SK-N-MC (cell line): ENCODE data around the gene SIGLEC11.
"Not testable (repeated sequence)": the region's sequence is repeated elsewhere in the genome, so short reads cannot be mapped to it uniquely, and the experiment has no call there.

Experiments used
- DNase-seq: peaks from one replicate; pipeline ENCODE4 v3.0.0-alpha.2; 2011; ENCODE audit warnings: low read depth, low spot score
- H3K27ac ChIP-seq: fragments of 200-600 bp; sonication (generic); 2 replicates; pipeline ENCODE4 v1.5.1; 2016; ENCODE audit warnings: mixed run types
- H3K36me3 ChIP-seq: fragments of 200-600 bp; sonication (generic); 2 replicates; pipeline ENCODE4 v1.6.1; 2017; ENCODE audit warnings: antibody characterized with exemption, low read length, mixed read lengths; ENCODE audit not compliant: insufficient read depth
- H3K4me3 ChIP-seq: fragments of 200-600 bp; sonication (generic); 2 replicates; pipeline ENCODE4 v1.5.1; 2016
- H3K9ac ChIP-seq: fragments of 200-600 bp; sonication (generic); 2 replicates; pipeline ENCODE4 v1.8.0; 2017; ENCODE audit warnings: mixed run types, mixed read lengths; ENCODE audit not compliant: insufficient read length
- H3K9me3 ChIP-seq: fragments of 200-600 bp; sonication (generic); 2 replicates; pipeline ENCODE4 v1.6.1; 2017; ENCODE audit warnings: low read depth, mild to moderate bottlenecking, antibody characterized with exemption, low read length, moderate library complexity, mixed read lengths
- EZH2 ChIP-seq: fragments of 200-600 bp; sonication (generic); IDR thresholded peaks from one replicate; pipeline ENCODE4 v1.6.1; 2017; ENCODE audit warnings: antibody characterized with exemption
- FOXP2 ChIP-seq: optimal IDR thresholded peaks from 2 replicates; pipeline ENCODE3; 2011; ENCODE audit warnings: mild to moderate bottlenecking, moderate library complexity; ENCODE audit not compliant: insufficient read depth; ENCODE audit errors: extremely low read length, control extremely low read depth
- POLR2AphosphoS5 ChIP-seq: IDR thresholded peaks from 2 replicates; pipeline ENCODE4 v1.6.1; 2012; ENCODE audit warnings: mild to moderate bottlenecking, low read depth, low read length, borderline replicate concordance

SIGLEC11 gene

DNA sequence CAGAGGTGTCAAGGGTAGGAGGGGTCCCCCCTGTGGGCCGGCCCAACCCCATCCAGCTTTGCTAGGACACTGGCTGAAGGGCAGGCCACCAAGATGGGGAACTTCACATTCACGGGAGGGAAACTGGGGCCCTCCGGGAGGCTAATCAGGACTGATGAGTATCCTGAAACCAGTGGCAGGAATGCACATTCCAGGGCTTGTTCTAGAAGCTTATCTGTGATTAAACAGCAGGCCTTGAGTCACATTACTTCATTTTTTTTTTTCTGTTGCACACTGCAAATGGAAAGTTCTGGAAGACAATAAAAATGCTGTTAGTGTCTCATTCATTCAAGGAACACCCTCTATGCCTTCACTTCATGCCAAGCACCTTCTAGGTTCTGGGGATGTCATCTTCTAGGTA lies 15.5 kb upstream of the SIGLEC11 start:
- Histone ChIP-seq H3K36me3 (no peaks in the 10 kb centered on the region), H3K27ac (no peak overlapping the region)
- TF ChIP-seq EZH2 (no peak), FOXP2 (no peak), POLR2AphosphoS5 (no peak)

GRCh38 chr19:49975051-49975450 lies 14.1 kb upstream of the SIGLEC11 start:
- Histone ChIP-seq H3K9me3 (no peaks in the 10 kb centered on the region), H3K36me3 (no peaks in the 10 kb centered on the region), H3K27ac (no peak overlapping the region), H3K4me3 (no peak overlapping the region), H3K9ac (no peak overlapping the region)
- DNase-seq: no peak
- no peak for TF ChIP-seq FOXP2
- no peak for TF ChIP-seq EZH2
- no peak for TF ChIP-seq POLR2AphosphoS5

More for the DNA sequence above, 15.5 kb upstream of the SIGLEC11 start:
- H3K9me3 ChIP-seq: no peaks in the 10 kb centered on the region
- no peak for DNase-seq
- H3K9ac ChIP-seq: no peak overlapping the region
- H3K4me3 ChIP-seq: no peak overlapping the region

DNA sequence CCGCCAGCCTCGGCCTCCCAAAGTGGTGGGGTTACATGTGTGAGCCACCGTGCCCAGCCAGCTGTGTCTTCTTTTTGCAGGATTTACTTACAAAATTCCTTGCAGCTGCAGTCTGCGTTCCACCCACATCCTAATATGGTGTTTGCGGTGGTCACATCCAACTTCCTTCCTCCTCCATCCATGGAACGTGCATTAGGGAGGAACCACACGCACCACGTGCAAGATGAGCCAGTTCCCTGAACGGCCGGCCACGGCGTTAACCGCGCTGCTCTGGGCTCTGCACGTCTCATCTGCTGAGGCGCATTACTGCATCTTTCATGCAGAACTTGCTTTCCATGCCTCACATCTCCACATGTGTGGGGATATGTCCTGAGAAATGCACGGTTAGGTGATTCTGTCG lies 13.0 kb upstream of the SIGLEC11 start:
- TF ChIP-seq EZH2 (no peak), POLR2AphosphoS5 (no peak), FOXP2 (no peak)
- Histone ChIP-seq H3K36me3 (no peaks in the 10 kb centered on the region), H3K4me3 (no peak overlapping the region), H3K27ac (no peak overlapping the region), H3K9me3 (no peaks in the 10 kb centered on the region), H3K9ac (no peak overlapping the region)
- DNase-seq: no peak

GRCh38 chr19:49972841-49973240 lies 11.9 kb upstream of the SIGLEC11 start:
- no peak overlapping the region for H3K4me3 ChIP-seq
- H3K36me3 ChIP-seq: no peaks in the 10 kb centered on the region
- no peak overlapping the region for H3K9ac ChIP-seq
- DNase-seq: no peak
- H3K9me3 ChIP-seq: no peaks in the 10 kb centered on the region
- TF ChIP-seq EZH2: no peak
- no peak for TF ChIP-seq POLR2AphosphoS5
- no peak overlapping the region for H3K27ac ChIP-seq

DNA sequence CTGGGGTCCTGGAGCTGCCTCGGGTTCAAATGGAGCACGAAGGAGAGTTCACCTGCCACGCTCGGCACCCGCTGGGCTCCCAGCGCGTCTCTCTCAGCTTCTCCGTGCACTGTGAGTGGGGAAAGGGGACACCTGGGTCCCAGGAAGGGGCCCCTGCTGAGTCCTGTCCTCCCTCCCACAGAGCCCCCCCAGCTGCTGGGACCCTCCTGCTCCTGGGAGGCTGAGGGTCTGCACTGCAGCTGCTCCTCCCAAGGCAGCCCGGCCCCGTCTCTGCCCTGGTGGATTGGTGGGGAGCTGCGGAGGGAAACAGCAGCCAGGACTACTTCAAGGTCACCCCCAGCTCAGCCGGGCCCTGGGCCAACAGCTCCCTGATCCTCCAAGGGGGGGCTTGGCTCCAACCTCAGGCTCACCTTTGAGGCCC lies 11.0 kb upstream of the SIGLEC11 start:
- Histone ChIP-seq H3K9me3 (no peaks in the 10 kb centered on the region), H3K27ac (no peak overlapping the region)

DNA sequence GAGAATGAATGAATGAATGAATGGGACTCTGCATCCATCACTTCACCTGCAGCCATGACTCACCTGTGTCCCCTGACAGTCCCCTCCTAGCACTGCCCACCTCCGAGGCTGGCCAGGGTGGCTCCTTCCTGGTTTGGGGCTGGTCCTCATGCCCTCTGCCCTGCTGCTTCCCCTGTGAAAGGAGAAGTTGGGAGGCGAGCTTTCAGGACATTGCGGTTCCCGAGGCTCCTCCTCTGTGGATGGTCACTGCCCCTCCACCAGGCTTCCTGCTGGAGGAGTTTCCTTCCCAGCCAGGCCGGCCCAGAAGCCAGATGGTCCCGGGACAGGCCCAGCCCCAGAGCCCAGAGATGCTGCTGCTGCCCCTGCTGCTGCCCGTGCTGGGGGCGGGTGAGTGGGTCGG lies 8.4 kb upstream of the SIGLEC11 start:
- H3K27ac ChIP-seq, DNase-seq, H3K36me3 ChIP-seq, H3K9ac ChIP-seq, H3K9me3 ChIP-seq, H3K4me3 ChIP-seq: not testable (repeated sequence)

More for the DNA sequence above, 11.0 kb upstream of the SIGLEC11 start:
- no peak for DNase-seq
- TF ChIP-seq EZH2 (no peak), FOXP2 (no peak), POLR2AphosphoS5 (no peak)
- no peaks in the 10 kb centered on the region for H3K36me3 ChIP-seq
- no peak overlapping the region for H3K4me3 ChIP-seq
- no peak overlapping the region for H3K9ac ChIP-seq

GRCh38 chr19:49968279-49968922 lies 7.4 kb upstream of the SIGLEC11 start:
- TF ChIP-seq FOXP2 (no peak), EZH2 (no peak), POLR2AphosphoS5 (no peak)
- Histone ChIP-seq H3K9me3 (no peaks in the 10 kb centered on the region), H3K9ac (no peak overlapping the region), H3K36me3 (no peaks in the 10 kb centered on the region), H3K27ac (no peak overlapping the region), H3K4me3 (no peak overlapping the region)
- no peak for DNase-seq

- H3K9ac ChIP-seq, H3K27ac ChIP-seq, DNase-seq, H3K9me3 ChIP-seq, H3K36me3 ChIP-seq, H3K4me3 ChIP-seq: not testable (repeated sequence)
Measured at GRCh38 chr19:49959892-49960291, 1.1 kb downstream of the SIGLEC11 start.

DNA sequence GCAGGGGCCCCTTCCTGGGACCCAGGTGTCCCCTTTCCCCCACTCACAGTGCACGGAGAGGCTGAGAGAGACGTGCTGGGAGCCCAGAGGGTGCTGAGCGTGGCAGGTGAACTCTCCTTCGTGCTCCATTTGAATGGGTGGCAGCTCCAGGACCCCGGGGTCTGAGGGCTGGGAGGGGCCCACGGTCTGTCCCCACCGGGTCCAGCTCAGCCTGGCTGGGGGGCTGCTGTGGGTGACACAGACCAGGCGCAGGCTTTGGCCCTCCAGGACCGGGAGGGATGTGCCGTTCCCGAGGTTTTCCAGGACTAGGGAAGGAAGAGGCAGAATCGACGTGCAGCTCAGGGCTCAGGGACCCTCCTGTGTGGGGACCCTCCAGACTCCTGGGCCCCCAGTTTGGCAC lies 2.4 kb downstream of the SIGLEC11 start:
- not testable (repeated sequence) for H3K9me3 ChIP-seq, H3K9ac ChIP-seq, H3K27ac ChIP-seq, DNase-seq, H3K36me3 ChIP-seq, H3K4me3 ChIP-seq

DNA sequence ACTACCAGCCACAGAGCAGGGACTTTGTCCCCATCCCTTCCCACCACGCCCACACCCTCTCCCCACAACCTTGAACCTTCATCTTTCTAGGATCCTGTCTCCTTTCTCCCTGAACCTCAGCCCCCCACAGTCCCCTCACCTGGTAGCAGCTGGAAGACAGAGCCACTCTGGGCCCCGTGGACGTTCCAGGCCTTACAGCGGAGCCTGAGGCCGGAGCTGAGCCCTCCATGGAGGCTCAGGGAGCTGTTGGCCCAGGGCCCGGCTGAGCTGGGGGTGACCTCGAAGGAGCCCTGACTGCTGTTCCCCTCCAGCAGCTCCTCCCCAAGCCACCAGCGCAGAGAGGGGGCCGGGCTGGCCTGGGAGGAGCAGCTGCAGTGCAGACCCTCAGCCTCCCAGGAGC lies 2.8 kb downstream of the SIGLEC11 start:
- not testable (repeated sequence) for H3K9me3 ChIP-seq, DNase-seq, H3K4me3 ChIP-seq, H3K9ac ChIP-seq, H3K27ac ChIP-seq, H3K36me3 ChIP-seq
